Pulmonary artery endothelial cell (primary cell): ENCODE data around the gene SRXN1. TPM values are rescaled to one million over a fixed set of nuclear protein-coding genes. Genes with fewer than 3 reads are reported as not detected.

ENCODE experiments used
- DNase-seq: peaks from one replicate; pipeline ENCODE4 v3.0.0-alpha.2; 2011; ENCODE audit warnings: low read depth, low spot score
- total RNA-seq: library from RNA; depleted of rRNA; stranded (reverse); fragments of >200 nt; gene quantifications from 2 replicates; pipeline ENCODE4 v1.2.3, GENCODE V29; 2014

SRXN1 gene
- total RNA-seq, 1 donor from 2014 or later: 49.5 TPM

DNA sequence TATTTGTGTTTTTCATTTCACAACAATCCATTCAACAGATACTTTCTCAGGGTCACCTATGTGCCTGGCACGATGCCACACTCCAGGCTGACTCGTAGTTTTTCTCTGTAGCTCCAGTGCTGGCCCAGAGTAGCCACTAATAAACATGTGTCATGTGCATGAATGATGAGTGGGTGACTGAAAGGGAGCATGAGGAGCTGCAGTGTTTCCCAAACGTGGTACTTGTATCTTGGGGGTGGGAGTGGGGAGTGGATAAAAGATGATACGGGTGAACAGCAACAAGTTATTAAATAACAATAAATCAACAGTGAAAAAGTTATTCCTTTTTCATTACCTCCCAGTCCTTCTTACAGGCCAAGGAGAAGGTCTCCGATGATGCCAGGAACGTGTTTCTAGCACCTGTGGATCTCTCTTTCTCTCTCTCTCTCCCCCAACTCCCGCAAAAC, 17.1 kb downstream of the SRXN1 start:
- DNase-seq: no peak

- DNase-seq: no peak
These were observed 17.7 kb downstream of the SRXN1 start for GRCh38 chr20:635028-635892.

DNA sequence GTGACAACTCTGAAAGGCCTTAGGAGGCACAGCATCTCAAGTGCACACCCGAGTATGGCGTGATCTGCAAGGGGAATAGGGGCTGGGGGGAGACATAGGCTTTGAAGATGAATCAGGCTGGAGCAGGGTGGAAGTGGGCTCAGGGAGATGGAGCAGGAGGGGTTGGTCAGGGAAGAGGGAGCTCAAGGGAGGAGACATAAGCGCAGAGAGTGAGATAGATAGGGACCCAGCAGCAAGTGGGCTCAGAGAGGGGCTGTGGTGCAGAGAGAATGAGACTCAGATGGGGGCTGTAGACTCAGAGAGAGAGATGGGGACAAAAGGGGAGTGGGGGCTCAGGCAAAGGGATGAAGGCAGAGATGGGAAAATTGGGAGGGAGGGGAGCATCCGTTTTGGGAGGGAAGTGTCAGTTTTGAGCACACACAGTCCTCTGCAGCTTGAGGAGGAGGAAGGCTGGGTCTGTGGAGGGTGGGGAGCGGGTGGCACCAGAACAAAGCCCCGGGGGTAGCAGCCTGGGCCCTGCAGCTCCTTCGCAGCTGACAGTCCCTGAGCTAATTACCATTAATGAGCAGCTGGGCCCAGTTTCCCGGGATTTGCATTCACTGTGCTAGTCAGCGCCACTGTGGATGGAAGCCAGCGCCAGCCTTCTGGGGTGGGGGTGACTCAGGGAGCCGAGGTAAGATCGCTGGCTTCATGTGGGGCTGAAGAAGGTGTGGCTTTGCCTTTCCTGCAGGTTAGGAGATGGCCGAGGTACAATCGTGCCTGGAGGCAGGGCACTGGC, 18.7 kb downstream of the SRXN1 start:
- no peak for DNase-seq

- no peak for DNase-seq
These were observed 21.9 kb downstream of the SRXN1 start for GRCh38 chr20:631101-631500.

DNA sequence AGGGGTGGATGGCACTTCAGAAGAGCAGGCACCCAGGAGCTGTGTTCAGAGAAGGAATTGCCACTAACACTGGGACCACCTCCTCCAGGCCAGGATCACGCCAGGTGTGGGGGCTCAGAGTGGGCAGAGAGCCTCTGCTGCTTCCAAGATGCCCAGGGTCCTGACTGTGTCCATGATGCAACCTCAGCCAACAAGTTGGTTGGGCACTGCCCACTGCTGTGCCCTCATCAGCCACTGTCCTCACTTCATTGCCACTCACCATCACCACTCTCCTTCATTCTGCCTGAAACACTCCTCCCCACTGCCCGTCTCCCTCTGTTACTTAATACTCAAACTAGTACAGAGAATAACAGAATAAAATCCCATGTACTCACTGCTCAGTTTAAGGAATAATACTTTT, 26.4 kb downstream of the SRXN1 start:
- no peak for DNase-seq

- peak; percentile 15 for DNase-seq
These were observed 27.6 kb downstream of the SRXN1 start for GRCh38 chr20:625360-625932.

DNA sequence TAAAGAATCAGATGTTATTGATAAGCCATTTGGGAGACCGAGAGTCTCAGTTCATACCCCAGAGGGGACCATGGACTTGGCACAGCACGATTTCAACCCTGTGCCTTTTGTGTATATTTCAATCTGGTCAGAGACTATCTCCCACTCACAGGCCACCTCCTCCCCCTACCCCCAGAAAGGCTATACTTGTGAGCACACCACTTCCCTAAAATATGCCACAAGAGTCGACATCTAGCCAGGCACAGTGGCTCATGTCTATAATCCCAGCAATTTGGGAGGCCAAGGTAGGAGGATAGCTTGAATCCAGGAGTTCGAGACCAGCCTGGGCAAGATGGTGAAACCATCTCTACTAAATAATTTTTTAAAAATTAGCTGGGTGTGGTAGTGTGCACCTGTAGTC, 29.3 kb downstream of the SRXN1 start:
- no peak for DNase-seq

DNA sequence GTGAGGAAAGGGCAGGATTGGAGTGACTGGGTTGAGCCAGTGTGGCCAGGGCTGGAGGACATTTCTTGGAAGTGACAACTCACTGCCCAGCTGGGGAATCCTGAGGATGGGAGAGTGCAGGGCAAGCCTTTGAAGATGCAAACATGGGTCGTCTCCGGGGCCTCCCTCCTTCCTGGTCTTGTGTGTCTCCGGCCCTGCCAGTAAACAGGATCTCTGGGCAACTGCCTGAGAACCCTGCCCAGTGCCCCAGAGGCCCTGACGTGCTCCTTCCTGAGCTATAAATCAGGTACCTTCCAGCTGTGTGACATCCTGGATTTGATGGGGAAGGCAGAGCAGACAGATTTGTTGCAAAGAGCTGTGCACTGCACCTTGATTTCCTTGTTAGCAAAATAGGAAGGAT, 30.0 kb downstream of the SRXN1 start:
- no peak for DNase-seq

DNA sequence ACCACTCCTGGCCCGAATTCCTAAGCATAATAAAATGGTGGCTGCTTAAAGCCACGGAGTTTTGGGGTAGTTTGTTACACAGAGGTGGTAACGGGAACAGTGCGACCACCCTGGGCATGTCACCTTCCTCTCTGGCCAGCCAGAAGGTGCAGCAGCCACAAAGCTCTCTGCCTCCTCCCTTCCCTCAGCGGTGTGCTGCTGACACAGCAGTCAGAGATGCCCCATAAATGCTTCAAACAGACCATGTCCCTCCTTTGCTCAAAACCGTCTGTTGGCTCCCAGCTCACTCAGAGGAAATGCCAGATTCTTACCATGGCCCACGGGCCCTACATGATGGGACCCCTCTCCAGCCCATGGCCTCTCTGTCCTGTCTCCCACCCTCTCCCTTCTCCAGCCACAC, 30.8 kb downstream of the SRXN1 start:
- DNase-seq: no peak

- no peak for DNase-seq
These were observed 31.8 kb downstream of the SRXN1 start for GRCh38 chr20:621125-621756.

DNA sequence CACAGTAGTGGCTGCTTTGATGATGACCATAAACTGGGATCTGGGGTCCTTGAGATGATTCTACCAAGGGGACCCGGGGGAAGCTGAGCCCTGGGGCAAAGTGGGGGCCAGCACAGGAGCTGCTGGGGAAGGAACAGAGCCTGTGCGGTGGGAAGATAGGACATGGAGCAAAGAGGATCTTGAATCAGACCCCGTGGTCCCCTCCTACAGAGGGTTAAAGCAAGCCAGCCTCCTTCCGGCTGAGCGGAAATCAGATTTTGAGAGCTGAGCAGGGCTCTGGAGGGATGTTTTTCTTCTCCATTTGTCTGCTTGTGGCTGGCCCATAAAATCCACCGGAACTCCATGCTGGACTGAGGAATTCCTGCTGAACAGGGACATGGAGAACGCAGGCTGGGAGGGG, 32.8 kb downstream of the SRXN1 start:
- DNase-seq: no peak

- DNase-seq: no peak
These were observed 34.0 kb downstream of the SRXN1 start for GRCh38 chr20:618980-619379.

GRCh38 chr20:617934-618690, 34.9 kb downstream of the SRXN1 start:
- DNase-seq: no peak

GRCh38 chr20:615514-615913, 37.5 kb downstream of the SRXN1 start:
- no peak for DNase-seq

DNA sequence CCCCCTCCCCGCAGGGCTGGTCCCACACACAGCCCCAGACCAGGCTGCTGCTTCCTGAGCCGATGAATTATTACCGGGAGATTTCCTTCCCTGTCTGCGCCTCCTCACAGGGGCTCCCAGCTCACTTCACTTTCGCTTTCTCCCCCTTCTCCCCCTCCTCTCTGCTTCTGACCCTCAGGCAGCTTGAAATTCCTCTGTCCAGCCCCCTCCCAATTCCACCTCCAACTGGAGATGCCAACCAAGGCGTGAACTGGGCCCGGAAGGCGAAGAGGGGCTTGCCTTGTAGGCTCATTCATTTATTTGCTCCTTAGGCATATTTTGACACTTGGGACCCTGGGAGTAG, 41.2 kb downstream of the SRXN1 start:
- DNase-seq: no peak

- DNase-seq: no peak
These were observed 41.8 kb downstream of the SRXN1 start for GRCh38 chr20:611047-611842.

DNA sequence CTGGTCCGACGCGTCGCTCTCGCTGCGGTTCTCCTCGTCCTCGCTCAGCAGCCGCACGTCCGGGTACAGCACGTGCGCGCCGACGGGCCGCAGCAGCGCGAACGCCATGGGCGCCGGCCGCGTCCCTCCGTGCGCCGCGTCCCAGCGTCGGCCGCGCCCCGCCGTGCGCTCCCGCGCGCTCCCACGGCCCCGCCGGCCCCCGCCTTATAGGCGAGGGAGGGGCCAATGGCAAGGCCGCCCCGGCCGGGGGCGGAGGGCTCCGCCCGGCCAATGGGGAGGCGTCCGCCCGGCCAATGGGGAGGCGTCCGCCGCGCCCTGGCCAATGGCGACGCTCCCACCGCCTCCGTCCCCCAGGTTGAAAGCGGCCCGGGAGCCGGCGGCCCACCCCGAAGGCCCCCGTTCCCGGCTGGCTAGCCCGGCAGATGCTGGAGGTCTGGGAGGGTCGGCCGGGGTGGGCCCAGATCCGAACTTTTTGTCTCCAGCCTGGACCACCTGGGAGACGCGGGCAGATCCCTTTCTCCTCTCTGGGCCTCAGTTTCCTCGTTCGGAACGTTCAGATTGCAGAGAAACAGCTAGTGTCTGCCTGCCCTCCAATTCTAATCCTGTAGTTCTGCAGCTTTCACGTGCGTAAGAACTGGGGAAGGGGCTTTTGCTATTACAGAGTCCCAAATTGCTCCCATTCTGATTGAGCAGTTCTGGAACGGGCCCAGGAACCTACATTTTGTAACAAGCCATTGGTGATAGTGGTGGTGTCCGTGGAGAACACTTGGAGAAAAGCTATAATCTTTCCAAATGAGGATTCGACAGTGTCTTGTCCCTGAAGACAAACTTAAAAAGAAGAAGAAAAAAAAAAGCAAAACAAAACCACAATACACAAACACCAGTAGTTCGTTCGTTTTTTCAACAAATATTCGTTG, 42.6 kb downstream of the SRXN1 start, which contains the start of gene TCF15:
TCF15 (minus strand) TSS at position 180 of the 917 bp plus-strand sequence; CDS start at position 108, 72 bp downstream.
- no peak for DNase-seq

DNA sequence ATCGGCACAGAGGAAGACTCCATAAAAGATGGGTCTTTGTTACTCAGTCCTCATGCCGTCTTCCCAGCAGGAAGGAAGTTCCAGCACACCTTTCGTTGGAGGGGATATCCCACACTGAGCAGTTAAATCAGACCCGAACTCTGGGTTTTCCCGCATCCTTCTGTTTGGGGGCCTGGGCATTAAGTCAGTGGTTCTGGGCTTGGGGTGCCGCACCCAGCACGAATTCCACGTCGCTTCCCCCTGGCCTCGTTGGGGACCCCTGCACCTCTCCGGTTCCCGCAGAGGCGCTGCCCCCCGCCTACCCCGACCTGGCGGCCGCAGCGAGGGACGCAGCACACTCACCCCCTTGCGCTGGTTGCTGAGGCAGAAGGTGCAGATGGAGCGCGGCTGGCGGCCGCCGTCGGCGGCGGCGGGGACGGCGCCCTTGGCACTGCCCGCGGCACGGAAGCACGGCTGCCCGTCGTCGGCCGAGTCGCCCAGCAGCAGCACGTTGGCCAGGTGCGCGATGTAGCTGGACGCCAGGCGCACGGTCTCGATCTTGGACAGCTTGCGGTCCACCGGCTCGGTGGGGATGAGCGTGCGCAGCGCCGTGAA, 43.5 kb downstream of the SRXN1 start:
- no peak for DNase-seq

DNA sequence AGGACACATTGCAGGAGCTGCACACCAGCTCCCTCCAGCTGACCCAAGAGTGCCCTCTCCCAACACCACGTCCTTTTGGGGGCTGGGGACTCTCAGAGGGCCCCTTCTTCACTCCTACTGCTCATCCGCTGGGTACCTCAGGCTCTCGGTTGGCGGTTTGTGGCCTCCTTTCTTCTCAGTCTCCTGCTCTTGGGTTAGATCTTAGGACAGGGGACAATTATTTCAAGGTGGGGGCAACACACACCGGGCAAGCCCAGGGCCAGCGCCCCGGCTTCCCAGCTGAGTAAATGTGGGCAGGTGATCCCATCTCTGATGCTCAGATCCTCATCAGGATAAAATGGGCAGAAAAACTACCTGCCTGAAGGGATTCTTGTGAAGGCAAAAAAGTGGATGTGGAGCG, 44.0 kb downstream of the SRXN1 start:
- DNase-seq: no peak
